PC-3 (cell line): ENCODE data around the gene CEP152. TPM values are rescaled to one million over a fixed set of nuclear protein-coding genes. Genes with fewer than 3 reads are reported as not detected.

Experiments used
- ATAC-seq: fragments of 200-7000 bp; cut with Tn5 transposase; 2 replicates; pipeline ENCODE4 v1.9.1; 2020; ENCODE audit warnings: mild to moderate bottlenecking, moderate library complexity
- BruUV-seq: library from RNA; stranded (reverse); fragments of 400-500 nt; replicated peaks from 2 replicates; lab custom pipeline; 2021; lab: Mats Ljungman, UMichigan
- CTCF ChIA-PET: fragments of 300-600 bp; sonication (Branson Sonifier 250); formaldehyde crosslinking; loops from one replicate; lab custom pipeline; 2022; ENCODE audit warnings: antibody characterized with exemption; lab: Charles Lee
- POLR2A ChIA-PET: fragments of 300-600 bp; sonication (Branson Sonifier 250); formaldehyde crosslinking; loops from one replicate; lab custom pipeline; 2022; ENCODE audit warnings: antibody characterized with exemption; ENCODE audit not compliant: unreplicated experiment; lab: Charles Lee
- DNase-seq: peaks from one replicate; pipeline ENCODE4 v3.0.0-alpha.2; 2015
- H2AFZ ChIP-seq: fragments of 300-600 bp; sonication (generic); 2 replicates; pipeline ENCODE4 v1.6.0; 2016; ENCODE audit warnings: antibody characterized with exemption, low read length
- H3F3A ChIP-seq: fragments of 300-600 bp; sonication (generic); one replicate; pipeline ENCODE4 v1.6.0; 2017; ENCODE audit warnings: antibody characterized with exemption, low read length, control low read depth, mild to moderate bottlenecking; ENCODE audit not compliant: unreplicated experiment
- H3K27ac ChIP-seq: fragments of 300-600 bp; sonication (generic); 2 replicates; pipeline ENCODE4 v1.5.1; 2016; ENCODE audit warnings: mild to moderate bottlenecking, low read length
- H3K27me3 ChIP-seq: fragments of 300-600 bp; sonication (generic); 2 replicates; pipeline ENCODE4 v1.6.1; 2016; ENCODE audit warnings: low read length, mixed read lengths
- H3K36me3 ChIP-seq: fragments of 300-600 bp; sonication (generic); 2 replicates; pipeline ENCODE4 v1.6.1; 2016; ENCODE audit warnings: low read depth, mixed run types, low read length, mixed read lengths
- H3K4me1 ChIP-seq: fragments of 300-600 bp; sonication (generic); 2 replicates; pipeline ENCODE4 v1.5.1; 2016; ENCODE audit warnings: low read length; ENCODE audit not compliant: insufficient read depth
- H3K4me2 ChIP-seq: fragments of 300-600 bp; sonication (generic); 2 replicates; pipeline ENCODE4 v1.6.0; 2016; ENCODE audit warnings: low read length
- H3K4me3 ChIP-seq: fragments of 300-600 bp; sonication (generic); 2 replicates; pipeline ENCODE4 v1.5.1; 2016; ENCODE audit warnings: mild to moderate bottlenecking, low read length, mixed read lengths
- H3K79me2 ChIP-seq: fragments of 300-600 bp; sonication (generic); 2 replicates; pipeline ENCODE4 v1.6.1; 2017; ENCODE audit warnings: low read length, mixed read lengths
- H3K9ac ChIP-seq: fragments of 300-600 bp; sonication (generic); 2 replicates; pipeline ENCODE4 v1.6.0; 2016; ENCODE audit warnings: mild to moderate bottlenecking, low read length
- H3K9me2 ChIP-seq: fragments of 300-600 bp; sonication (generic); replicated peaks from 2 replicates; pipeline ENCODE4 v1.6.1; 2016; ENCODE audit warnings: mixed run types, low read length, mixed read lengths
- H3K9me3 ChIP-seq: fragments of 300-600 bp; sonication (generic); 2 replicates; pipeline ENCODE4 v1.6.1; 2016; ENCODE audit warnings: low read length, mixed read lengths
- H4K20me1 ChIP-seq: fragments of 300-600 bp; sonication (generic); 2 replicates; pipeline ENCODE4 v1.6.1; 2016; ENCODE audit warnings: low read length, mixed read lengths
- CTCF ChIP-seq: fragments of 300-600 bp; sonication (generic); conservative IDR thresholded peaks from 2 replicates; pipeline ENCODE4 v1.5.1; 2017; ENCODE audit warnings: antibody characterized with exemption, low read depth, mild to moderate bottlenecking, low read length
- EZH2 ChIP-seq: fragments of 300-600 bp; sonication (generic); IDR thresholded peaks from one replicate; pipeline ENCODE4 v1.6.1; 2017; ENCODE audit warnings: antibody characterized with exemption, mild to moderate bottlenecking, low read length; ENCODE audit not compliant: unreplicated experiment
- EZH2phosphoT487 ChIP-seq: fragments of 300-600 bp; sonication (generic); IDR thresholded peaks from 2 replicates; pipeline ENCODE4 v1.6.1; 2018; ENCODE audit warnings: mild to moderate bottlenecking, antibody characterized with exemption, low read length, borderline replicate concordance
- intact Hi-C: fragments of 100-400 bp; cut with micrococcal nuclease; formaldehyde crosslinking; loops from 2 replicates; pipeline ENCODE4 v1.9.0; 2023
- total RNA-seq: library from RNA; depleted of rRNA; stranded (reverse); fragments of >200 nt; gene quantifications from 2 replicates; pipeline ENCODE4 v1.2.3, GENCODE V29; 2014

Gene CEP152
- total RNA-seq, 1 experiment from 2014 or later, result 7.5 TPM

GRCh38 chr15:48721061-48721810 is 89.6 kb downstream of the CEP152 start:
- no peaks in the 10 kb centered on the region for H3K79me2 ChIP-seq
- H3K4me2 ChIP-seq, result no peak overlapping the region
- peaks cover 28% of the 10 kb centered on the region for H3K4me1 ChIP-seq
- peaks cover 2% of the 10 kb centered on the region; the same call in 1 of the 2 replicates for H3K9me3 ChIP-seq
- H3K27ac ChIP-seq, result peak overlapping the region; percentile 99
- no peak overlapping the region for H3K9ac ChIP-seq
- no peak overlapping the region for H3K4me3 ChIP-seq
- no peak for DNase-seq
- POLR2A ChIA-PET, result no interaction called here
- CTCF ChIA-PET, result no interaction called here
- TF ChIP-seq EZH2, result no peak
- TF ChIP-seq EZH2phosphoT487, result no peak
- TF ChIP-seq CTCF, result no peak
- H3K9me2 ChIP-seq, result no peaks in the 10 kb centered on the region
- peaks cover 11% of the 10 kb centered on the region for H3F3A ChIP-seq
- H3K27me3 ChIP-seq, result no peaks in the 10 kb centered on the region
- ATAC-seq, result no peak
- no peak overlapping the region for H2AFZ ChIP-seq
- intact Hi-C loops, result no loop called here
- H4K20me1 ChIP-seq, result no peaks in the 10 kb centered on the region
- no TSS peak for BruUV-seq
- H3K36me3 ChIP-seq, result no peaks in the 10 kb centered on the region

- intact Hi-C loops, result no loop called here
- Histone ChIP-seq H3K79me2 (no peaks in the 10 kb centered on the region), H3K9me2 (no peaks in the 10 kb centered on the region), H3K27me3 (no peaks in the 10 kb centered on the region), H3F3A (peaks cover 11% of the 10 kb centered on the region), H3K4me1 (peaks cover 28% of the 10 kb centered on the region), H3K36me3 (no peaks in the 10 kb centered on the region), H3K4me3 (no peak overlapping the region), H3K9ac (no peak overlapping the region), H3K9me3 (peaks cover 7% of the 10 kb centered on the region; the same call in 1 of the 2 replicates), H3K27ac (no peak overlapping the region), H2AFZ (no peak overlapping the region), H3K4me2 (no peak overlapping the region), H4K20me1 (no peaks in the 10 kb centered on the region)
- ChIA-PET POLR2A (interaction anchor here (0.6 kb wide), 1 partner anchor 219 kb away, joined by 3 read pairs; no protein-coding TSS in a partner anchor), CTCF (no interaction called here)
- BruUV-seq, result no TSS peak
- DNase-seq, result no peak
- no peak for ATAC-seq
- TF ChIP-seq EZH2phosphoT487 (no peak), CTCF (no peak), EZH2 (no peak)
These were observed 90.2 kb downstream of the CEP152 start for GRCh38 chr15:48720646-48721045.

- Histone ChIP-seq H3K27ac (no peak overlapping the region), H4K20me1 (no peaks in the 10 kb centered on the region), H3F3A (peaks cover 11% of the 10 kb centered on the region), H3K4me3 (no peak overlapping the region), H3K9ac (no peak overlapping the region), H3K9me2 (no peaks in the 10 kb centered on the region), H3K79me2 (no peaks in the 10 kb centered on the region), H3K36me3 (no peaks in the 10 kb centered on the region), H3K9me3 (peaks cover 8% of the 10 kb centered on the region; the same call in 1 of the 2 replicates), H3K4me2 (no peak overlapping the region), H3K27me3 (no peaks in the 10 kb centered on the region), H3K4me1 (peaks cover 28% of the 10 kb centered on the region), H2AFZ (no peak overlapping the region)
- intact Hi-C loops, result loop anchor here (10.0 kb wide), 1 partner anchor 365 kb away; no protein-coding TSS in a partner anchor
- CTCF ChIA-PET, result interaction anchor here (0.6 kb wide), 1 partner anchor 140 kb away, joined by 3 read pairs; no protein-coding TSS in a partner anchor
- POLR2A ChIA-PET, result no interaction called here
- DNase-seq (no peak), ATAC-seq (no peak)
- TF ChIP-seq CTCF (no peak), EZH2 (no peak), EZH2phosphoT487 (no peak)
- BruUV-seq, result no TSS peak
These were observed 91.2 kb downstream of the CEP152 start for GRCh38 chr15:48719668-48720067.
